Neutrophil (primary cell): ENCODE data around the gene KIAA1958.
"Not testable (repeated sequence)": the region's sequence is repeated elsewhere in the genome, so short reads cannot be mapped to it uniquely, and the experiment has no call there.

ENCODE experiments used
- H3K27ac ChIP-seq: fragments of 200-600 bp; sonication (generic); 2 replicates; pipeline ENCODE4 v1.5.1; 2016; ENCODE audit warnings: mild to moderate bottlenecking, moderate library complexity
- H3K27me3 ChIP-seq: fragments of 200-600 bp; sonication (generic); 2 replicates; pipeline ENCODE4 v1.6.0; 2016; ENCODE audit warnings: mild to moderate bottlenecking
- H3K36me3 ChIP-seq: fragments of 200-600 bp; sonication (generic); 2 replicates; pipeline ENCODE4 v1.5.1; 2017
- H3K4me1 ChIP-seq, 2 experiments: fragments of 200-600 bp in 1 of 2; sonication (generic) in 1 of 2; 1 replicate in 1 of 2; 2 replicates in 1 of 2; pipeline versions ENCODE4 v1.5.1 to v1.6.1; 2013 to 2016; ENCODE audit warnings: low read depth in 1 of 2, low read length in 1 of 2, mild to moderate bottlenecking in 1 of 2, moderate library complexity in 1 of 2; ENCODE audit not compliant: control insufficient read depth in 1 of 2, insufficient read depth in 1 of 2
- H3K4me3 ChIP-seq, 2 experiments: fragments of 200-600 bp in 1 of 2; sonication (generic) in 1 of 2; 1 replicate in 1 of 2; 2 replicates in 1 of 2; pipeline ENCODE4 v1.5.1; 2013 to 2016; ENCODE audit warnings: low read depth in 1 of 2, low read length in 1 of 2, mild to moderate bottlenecking in 1 of 2, moderate library complexity in 1 of 2
- H3K9me3 ChIP-seq: fragments of 200-600 bp; sonication (generic); 2 replicates; pipeline ENCODE4 v1.5.1; 2016
- TF ChIP-seq, protein P1 (sequence below): fragments of 200-600 bp; sonication (generic); IDR thresholded peaks from 2 replicates; pipeline ENCODE4 v1.5.1; 2016; ENCODE audit warnings: antibody characterized with exemption

The KIAA1958 gene

DNA sequence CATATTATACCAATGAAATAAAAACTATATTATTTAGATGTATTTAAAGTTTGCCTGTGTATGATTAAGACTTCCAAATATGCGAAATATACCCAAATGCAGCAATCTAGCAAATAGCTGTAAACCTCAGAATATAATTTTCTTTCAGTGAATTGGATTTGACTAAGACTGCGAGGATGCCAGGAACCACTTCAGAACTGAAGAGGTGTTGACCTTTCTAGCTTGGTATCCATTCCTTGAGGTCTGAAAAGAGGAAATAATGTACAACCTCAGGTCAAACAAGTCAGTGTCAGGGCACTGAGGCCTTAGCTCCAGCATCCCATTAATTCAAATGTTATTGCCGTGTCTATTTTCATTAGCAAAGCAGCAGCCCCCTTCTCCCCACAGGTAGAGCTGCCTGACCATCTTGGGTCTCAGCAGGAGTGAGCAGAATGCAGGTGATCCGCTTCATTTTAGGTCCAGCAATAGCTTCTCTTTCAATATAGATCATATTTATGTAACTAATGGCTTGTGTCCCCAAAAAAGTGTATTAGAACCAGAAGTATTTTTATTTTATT, 100.0 kb downstream of the KIAA1958 start:
- H3K9me3 ChIP-seq = no peaks in the 10 kb centered on the region
- no peaks in the 10 kb centered on the region for H3K36me3 ChIP-seq
- TF ChIP-seq, protein P1, sequence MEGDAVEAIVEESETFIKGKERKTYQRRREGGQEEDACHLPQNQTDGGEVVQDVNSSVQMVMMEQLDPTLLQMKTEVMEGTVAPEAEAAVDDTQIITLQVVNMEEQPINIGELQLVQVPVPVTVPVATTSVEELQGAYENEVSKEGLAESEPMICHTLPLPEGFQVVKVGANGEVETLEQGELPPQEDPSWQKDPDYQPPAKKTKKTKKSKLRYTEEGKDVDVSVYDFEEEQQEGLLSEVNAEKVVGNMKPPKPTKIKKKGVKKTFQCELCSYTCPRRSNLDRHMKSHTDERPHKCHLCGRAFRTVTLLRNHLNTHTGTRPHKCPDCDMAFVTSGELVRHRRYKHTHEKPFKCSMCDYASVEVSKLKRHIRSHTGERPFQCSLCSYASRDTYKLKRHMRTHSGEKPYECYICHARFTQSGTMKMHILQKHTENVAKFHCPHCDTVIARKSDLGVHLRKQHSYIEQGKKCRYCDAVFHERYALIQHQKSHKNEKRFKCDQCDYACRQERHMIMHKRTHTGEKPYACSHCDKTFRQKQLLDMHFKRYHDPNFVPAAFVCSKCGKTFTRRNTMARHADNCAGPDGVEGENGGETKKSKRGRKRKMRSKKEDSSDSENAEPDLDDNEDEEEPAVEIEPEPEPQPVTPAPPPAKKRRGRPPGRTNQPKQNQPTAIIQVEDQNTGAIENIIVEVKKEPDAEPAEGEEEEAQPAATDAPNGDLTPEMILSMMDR = no peak
- no peak overlapping the region for H3K27ac ChIP-seq
- H3K27me3 ChIP-seq = no peaks in the 10 kb centered on the region
- no peak overlapping the region for H3K4me3 ChIP-seq
- no peaks in the 10 kb centered on the region for H3K4me1 ChIP-seq

DNA sequence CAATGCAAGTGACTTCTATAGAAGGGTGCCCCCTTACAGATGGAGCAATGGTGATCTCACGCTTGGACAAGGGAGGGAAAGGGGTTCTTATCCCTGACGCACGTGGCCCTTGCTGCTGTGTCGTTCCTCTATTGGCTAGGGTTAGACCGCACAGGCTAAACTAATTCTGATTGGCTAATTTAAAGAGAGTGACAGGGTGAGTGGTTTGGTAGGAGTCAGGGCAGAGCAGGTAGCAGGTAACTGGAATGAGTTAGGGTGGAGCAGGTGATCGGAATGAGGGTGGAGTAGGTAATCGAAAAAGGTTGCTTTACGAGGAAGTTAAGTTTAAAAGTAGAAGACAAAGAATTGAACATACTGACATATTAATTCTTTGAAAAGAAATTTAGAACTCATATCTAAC, 105.2 kb downstream of the KIAA1958 start:
- H3K9me3 ChIP-seq, H3K27me3 ChIP-seq, H3K36me3 ChIP-seq, H3K4me1 ChIP-seq, H3K4me3 ChIP-seq, H3K27ac ChIP-seq: not testable (repeated sequence)

DNA sequence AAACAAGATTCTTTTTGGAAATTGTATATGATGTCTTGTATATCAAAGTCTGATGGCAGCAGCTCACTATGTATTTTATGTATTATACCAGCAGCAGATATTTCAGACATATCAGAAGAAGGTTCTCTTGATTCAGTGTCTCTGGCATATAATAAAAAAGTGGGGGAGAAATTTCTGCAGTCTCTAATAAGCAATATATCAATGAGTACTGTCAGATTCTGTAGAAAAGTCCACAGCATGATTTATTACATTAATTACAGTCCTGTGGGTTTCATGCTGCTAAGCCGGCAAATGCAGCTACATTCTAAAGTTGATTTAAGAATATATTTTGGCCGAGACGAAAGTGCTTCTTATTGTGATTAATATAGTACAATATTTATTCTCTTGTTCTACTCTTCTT, 113.1 kb downstream of the KIAA1958 start:
- Histone ChIP-seq H3K4me1 (no peaks in the 10 kb centered on the region), H3K9me3 (no peaks in the 10 kb centered on the region), H3K27ac (no peak overlapping the region), H3K36me3 (no peaks in the 10 kb centered on the region), H3K27me3 (no peaks in the 10 kb centered on the region), H3K4me3 (no peak overlapping the region)
- TF ChIP-seq, protein P1 = no peak

DNA sequence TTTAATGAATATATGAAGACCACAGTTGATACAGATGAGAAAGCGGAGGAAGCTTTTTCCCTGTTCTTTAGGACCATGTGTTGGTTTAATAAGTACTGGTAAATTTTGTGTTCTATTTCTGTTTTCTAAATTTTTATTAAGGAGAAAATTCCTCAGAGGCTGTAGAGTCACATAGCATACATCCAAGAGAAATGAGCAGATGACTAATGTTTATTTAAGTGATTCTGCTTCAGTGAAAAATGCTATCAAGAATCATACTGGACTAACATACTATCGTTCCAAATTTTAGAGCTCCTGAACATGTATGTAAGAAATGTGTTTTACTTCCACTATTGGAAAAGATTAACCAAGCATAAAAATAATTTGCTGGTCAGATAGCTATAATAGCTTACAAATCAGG, 115.0 kb downstream of the KIAA1958 start:
- Histone ChIP-seq H3K36me3 (no peaks in the 10 kb centered on the region), H3K27me3 (no peaks in the 10 kb centered on the region), H3K4me3 (no peak overlapping the region), H3K9me3 (no peaks in the 10 kb centered on the region), H3K4me1 (no peaks in the 10 kb centered on the region), H3K27ac (no peak overlapping the region)
- TF ChIP-seq, protein P1 = no peak

DNA sequence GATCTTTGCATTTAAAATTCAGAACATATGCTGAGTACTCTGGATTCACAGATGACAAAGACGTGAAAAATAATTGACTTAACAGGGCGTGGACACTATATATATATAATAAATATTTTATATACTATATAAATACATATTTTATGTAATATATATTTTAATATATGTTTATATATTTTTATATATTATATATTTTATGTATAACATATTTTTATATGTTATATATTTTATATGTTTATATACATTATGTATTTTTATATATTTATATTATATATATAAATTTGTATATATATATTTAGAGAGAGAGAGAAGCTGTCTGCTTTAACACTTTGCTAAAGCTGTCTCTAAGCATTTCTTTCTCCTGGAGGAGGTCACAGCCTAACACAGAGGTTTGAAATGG, 118.2 kb downstream of the KIAA1958 start:
- Histone ChIP-seq H3K27me3 (no peaks in the 10 kb centered on the region), H3K27ac (no peak overlapping the region), H3K4me1 (no peaks in the 10 kb centered on the region), H3K36me3 (no peaks in the 10 kb centered on the region), H3K9me3 (no peaks in the 10 kb centered on the region), H3K4me3 (no peak overlapping the region)
- TF ChIP-seq, protein P1 = no peak

DNA sequence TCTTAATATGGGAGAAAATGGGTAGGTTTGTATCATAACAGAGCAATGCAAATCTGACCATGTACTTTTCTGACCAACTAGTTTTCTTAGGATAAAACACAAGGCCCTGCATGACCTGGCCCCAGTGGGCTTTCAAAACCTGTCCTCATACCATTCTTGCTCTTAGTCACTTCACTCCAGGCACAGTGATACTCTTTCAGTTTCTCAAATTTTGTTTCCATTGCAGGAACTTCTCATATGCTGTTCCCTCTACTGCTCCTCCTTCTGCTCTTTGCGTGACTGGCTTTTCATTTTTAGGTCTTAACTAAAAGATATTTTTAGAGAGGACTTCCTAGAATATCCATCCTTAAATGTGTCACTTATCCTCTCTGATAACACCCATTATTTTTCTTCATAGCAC, 118.9 kb downstream of the KIAA1958 start:
- no peaks in the 10 kb centered on the region for H3K36me3 ChIP-seq
- TF ChIP-seq, protein P1 = no peak
- no peak overlapping the region for H3K4me3 ChIP-seq
- H3K4me1 ChIP-seq = no peaks in the 10 kb centered on the region
- no peaks in the 10 kb centered on the region for H3K27me3 ChIP-seq
- no peak overlapping the region for H3K27ac ChIP-seq
- no peaks in the 10 kb centered on the region for H3K9me3 ChIP-seq
